GDM1 (cell line): ENCODE measurements around the gene DGCR2.
"Not testable (repeated sequence)": the region's sequence is repeated elsewhere in the genome, so short reads cannot be mapped to it uniquely, and the experiment has no call there.

Experiments used
- DNase-seq: peaks from one replicate; lab custom pipeline; 2025; lab: John Stamatoyannopoulos, UW

DGCR2 gene

GRCh38 chr22:19122143-19122751 is at the start of gene DGCR2:
Gene DGCR2, minus strand, starts transcription at chr22:19122412. Its CDS starts 206 bp downstream, at chr22:19122206.
- peak; percentile 96 for DNase-seq

- no peak for DNase-seq
Observed at GRCh38 chr22:19169947-19170318, 47.7 kb upstream of the DGCR2 start.

GRCh38 chr22:19169002-19169946 is 47.1 kb upstream of the DGCR2 start:
- no peak for DNase-seq

GRCh38 chr22:19168088-19168890 is 46.1 kb upstream of the DGCR2 start:
- DNase-seq = no peak

GRCh38 chr22:19167106-19167869 is 45.1 kb upstream of the DGCR2 start:
- no peak for DNase-seq

GRCh38 chr22:19166421-19166820 is 44.2 kb upstream of the DGCR2 start:
- DNase-seq = no peak

GRCh38 chr22:19164425-19164824 is 42.2 kb upstream of the DGCR2 start:
- no peak for DNase-seq

GRCh38 chr22:19158649-19159048 is 36.4 kb upstream of the DGCR2 start:
- DNase-seq = not testable (repeated sequence)

- DNase-seq = not testable (repeated sequence)
Observed at GRCh38 chr22:19156109-19156508, 33.9 kb upstream of the DGCR2 start.

GRCh38 chr22:19152942-19153883 is 31.0 kb upstream of the DGCR2 start:
- DNase-seq = no peak

- no peak for DNase-seq
Observed at GRCh38 chr22:19151329-19152191, 29.3 kb upstream of the DGCR2 start.

- no peak for DNase-seq
Observed at GRCh38 chr22:19150482-19151328, 28.5 kb upstream of the DGCR2 start.

- no peak for DNase-seq
Observed at GRCh38 chr22:19149991-19150390, 27.8 kb upstream of the DGCR2 start, which contains the start of gene GSC2. Gene GSC2, minus strand, starts transcription at chr22:19150292. Its CDS starts 9 bp downstream, at chr22:19150283.

GRCh38 chr22:19149047-19149883 is 27.1 kb upstream of the DGCR2 start:
- no peak for DNase-seq

GRCh38 chr22:19148417-19149046 is 26.3 kb upstream of the DGCR2 start:
- no peak for DNase-seq

- no peak for DNase-seq
Observed at GRCh38 chr22:19147195-19147780, 25.1 kb upstream of the DGCR2 start.
